Smooth muscle cell (in vitro differentiated cells): ENCODE measurements around the gene LDLRAD4. TPM values are rescaled to one million over a fixed set of nuclear protein-coding genes. Genes with fewer than 3 reads are reported as not detected.

Experiments used
- DNase-seq: peaks from one replicate; lab custom pipeline; 2025; ENCODE audit not compliant: unreplicated experiment; lab: John Stamatoyannopoulos, UW
- H2AFZ ChIP-seq: fragments of 200-600 bp; sonication (generic); 2 replicates; pipeline ENCODE4 v1.6.0; 2016; ENCODE audit warnings: antibody characterized with exemption, low read depth, mild to moderate bottlenecking
- H3F3A ChIP-seq: fragments of 200-600 bp; sonication (generic); 2 replicates; pipeline ENCODE4 v1.6.0; 2017; ENCODE audit warnings: antibody characterized with exemption, low read depth
- H3K27ac ChIP-seq: fragments of 200-600 bp; sonication (generic); 2 replicates; pipeline ENCODE4 v1.5.1; 2016; ENCODE audit warnings: low read depth, mild to moderate bottlenecking
- H3K27me3 ChIP-seq: fragments of 200-600 bp; sonication (generic); 2 replicates; pipeline ENCODE4 v1.6.1; 2016; ENCODE audit warnings: low read depth, mild to moderate bottlenecking
- H3K36me3 ChIP-seq: fragments of 200-600 bp; sonication (generic); 2 replicates; pipeline ENCODE4 v1.5.1; 2016; ENCODE audit warnings: low read depth
- H3K4me1 ChIP-seq: fragments of 200-600 bp; sonication (generic); 2 replicates; pipeline ENCODE4 v1.5.1; 2016; ENCODE audit warnings: low read depth
- H3K4me2 ChIP-seq: fragments of 200-600 bp; sonication (generic); 2 replicates; pipeline ENCODE4 v1.6.0; 2016; ENCODE audit warnings: mild to moderate bottlenecking
- H3K4me3 ChIP-seq: fragments of 200-600 bp; sonication (generic); 2 replicates; pipeline ENCODE4 v1.5.1; 2016; ENCODE audit warnings: mild to moderate bottlenecking
- H3K79me2 ChIP-seq: fragments of 200-600 bp; sonication (generic); 2 replicates; pipeline ENCODE4 v1.6.0; 2016; ENCODE audit warnings: low read depth, mild to moderate bottlenecking
- H3K9ac ChIP-seq: fragments of 200-600 bp; sonication (generic); 2 replicates; pipeline ENCODE4 v1.6.0; 2016; ENCODE audit warnings: low read depth
- H3K9me3 ChIP-seq: fragments of 200-600 bp; sonication (generic); replicated peaks from 2 replicates; pipeline ENCODE4 v1.5.1; 2016; ENCODE audit warnings: low read depth
- H4K20me1 ChIP-seq: fragments of 200-600 bp; sonication (generic); 2 replicates; pipeline ENCODE4 v1.6.0; 2016; ENCODE audit warnings: low read depth
- CTCF ChIP-seq: fragments of 200-600 bp; sonication (generic); IDR thresholded peaks from 2 replicates; pipeline ENCODE4 v1.5.1; 2017; ENCODE audit warnings: borderline replicate concordance, mild to moderate bottlenecking, antibody characterized with exemption; ENCODE audit not compliant: insufficient read depth, poor library complexity, severe bottlenecking
- WGBS: methylation state at CpG from one replicate; pipeline ENCODE4 v1.1.7; 2016; ENCODE audit warnings: low lambda C conversion rate; 5-methylcytosine and 5-hydroxymethylcytosine counted together
- polyA plus RNA-seq: library from polyadenylated mRNA; unstranded; fragments of >200 nt; fragmentation: Nextera tagmentation; extraction: Ambion mirVana; gene quantifications from 2 replicates; pipeline ENCODE4 v1.2.1, GENCODE V29; 2016
- total RNA-seq: library from RNA; depleted of rRNA; stranded (reverse); fragments of >200 nt; gene quantifications from 2 replicates; pipeline ENCODE4 v1.2.3, GENCODE V29; 2014

Gene LDLRAD4
- total and polyA plus RNA-seq, 2 experiments from 2014 or later = 36.2 to 48.3 TPM

- H3K27me3 ChIP-seq = no peaks in the 10 kb centered on the region
- DNase-seq = no peak
- H3F3A ChIP-seq = no peaks in the 10 kb centered on the region
- peaks cover 19% of the 10 kb centered on the region for H3K79me2 ChIP-seq
- H3K27ac ChIP-seq = peak overlapping the region; percentile 87
- no peaks in the 10 kb centered on the region for H3K36me3 ChIP-seq
- TF ChIP-seq CTCF = no peak
- no peak overlapping the region for H3K4me2 ChIP-seq
- 77% methylated on average over 3 of the region's 3 CpGs for WGBS
- peak overlapping the region; percentile 22 for H3K9ac ChIP-seq
- H4K20me1 ChIP-seq = peaks cover 10% of the 10 kb centered on the region
- H3K4me3 ChIP-seq = no peak overlapping the region
- peaks cover 4% of the 10 kb centered on the region for H3K4me1 ChIP-seq
- no peaks in the 10 kb centered on the region for H3K9me3 ChIP-seq
- no peak overlapping the region for H2AFZ ChIP-seq
Measured at GRCh38 chr18:13556502-13556901, 337.9 kb downstream of the LDLRAD4 start.

DNA sequence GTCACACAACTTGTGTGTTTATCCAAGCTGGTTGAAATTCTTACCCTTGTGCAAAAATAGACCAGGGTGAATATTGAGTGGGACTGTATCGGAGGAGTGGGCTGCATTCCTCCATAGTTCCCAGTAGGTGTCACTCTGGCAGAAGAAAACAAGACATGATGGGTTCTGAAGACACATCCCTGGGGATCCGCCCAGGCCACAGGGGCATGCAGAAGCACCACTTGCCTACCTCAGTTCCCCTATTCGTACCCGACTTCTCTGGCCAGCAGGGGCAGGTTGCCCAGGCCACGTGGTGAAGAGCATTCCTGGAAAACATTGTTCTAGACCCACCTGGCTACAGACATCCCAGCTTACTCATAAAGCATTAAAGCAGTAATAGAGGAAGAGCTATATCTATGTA, 339.6 kb downstream of the LDLRAD4 start:
- no peak overlapping the region for H3K4me3 ChIP-seq
- H3K9me3 ChIP-seq = no peaks in the 10 kb centered on the region
- H3K4me2 ChIP-seq = peak overlapping the region; percentile 32
- no peaks in the 10 kb centered on the region for H3K36me3 ChIP-seq
- peaks cover 19% of the 10 kb centered on the region for H3K79me2 ChIP-seq
- H3K27ac ChIP-seq = no peak overlapping the region
- 15% methylated on average over 5 of the region's 5 CpGs for WGBS
- H3K9ac ChIP-seq = no peak overlapping the region
- no peak for DNase-seq
- peaks cover 5% of the 10 kb centered on the region for H3K4me1 ChIP-seq
- H2AFZ ChIP-seq = no peak overlapping the region
- H3K27me3 ChIP-seq = no peaks in the 10 kb centered on the region
- peak; percentile 54 for TF ChIP-seq CTCF
- peaks cover 10% of the 10 kb centered on the region for H4K20me1 ChIP-seq
- no peaks in the 10 kb centered on the region for H3F3A ChIP-seq

GRCh38 chr18:13558790-13559189, 340.2 kb downstream of the LDLRAD4 start:
- no peaks in the 10 kb centered on the region for H3K9me3 ChIP-seq
- no peaks in the 10 kb centered on the region for H3K27me3 ChIP-seq
- H2AFZ ChIP-seq = no peak overlapping the region
- peaks cover 18% of the 10 kb centered on the region for H3K79me2 ChIP-seq
- no peak overlapping the region for H3K9ac ChIP-seq
- H3K4me1 ChIP-seq = peaks cover 7% of the 10 kb centered on the region
- no peak overlapping the region for H3K27ac ChIP-seq
- DNase-seq = no peak
- no peaks in the 10 kb centered on the region for H3F3A ChIP-seq
- no peak overlapping the region for H3K4me3 ChIP-seq
- TF ChIP-seq CTCF = no peak
- WGBS = 74% methylated on average over 6 of the region's 6 CpGs
- H4K20me1 ChIP-seq = peaks cover 10% of the 10 kb centered on the region
- no peaks in the 10 kb centered on the region for H3K36me3 ChIP-seq
- peak overlapping the region; percentile 32 for H3K4me2 ChIP-seq

DNA sequence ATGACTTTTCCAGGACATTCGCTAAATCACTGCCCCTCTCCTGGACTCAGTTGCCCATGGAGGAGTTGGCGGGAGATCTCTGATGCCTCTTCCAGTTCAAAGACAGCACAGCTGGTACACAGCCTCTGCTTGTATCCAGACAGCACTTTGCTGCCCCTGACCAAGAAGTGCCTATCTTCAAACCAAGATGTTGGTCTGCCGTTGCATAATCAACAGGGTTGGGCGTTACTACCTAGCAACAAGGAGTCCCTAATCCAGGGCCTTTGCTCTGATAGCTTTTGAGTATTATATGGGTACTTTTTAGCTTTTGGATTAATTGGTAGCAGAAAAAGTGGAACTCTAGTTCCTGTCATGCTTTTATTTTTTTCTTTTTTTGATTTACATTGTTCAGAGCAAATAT, 341.2 kb downstream of the LDLRAD4 start:
- DNase-seq = no peak
- Histone ChIP-seq H3K4me3 (no peak overlapping the region), H3K27me3 (no peaks in the 10 kb centered on the region), H4K20me1 (peaks cover 10% of the 10 kb centered on the region), H3K79me2 (peaks cover 9% of the 10 kb centered on the region), H3K4me2 (no peak overlapping the region), H2AFZ (no peak overlapping the region), H3F3A (no peaks in the 10 kb centered on the region), H3K9ac (no peak overlapping the region), H3K36me3 (no peaks in the 10 kb centered on the region), H3K27ac (no peak overlapping the region), H3K9me3 (no peaks in the 10 kb centered on the region), H3K4me1 (peaks cover 7% of the 10 kb centered on the region)
- no peak for TF ChIP-seq CTCF
- WGBS = 83% methylated on average over 4 of the region's 4 CpGs
